ENCODE results near the gene NT5E.

Gene NT5E

DNA sequence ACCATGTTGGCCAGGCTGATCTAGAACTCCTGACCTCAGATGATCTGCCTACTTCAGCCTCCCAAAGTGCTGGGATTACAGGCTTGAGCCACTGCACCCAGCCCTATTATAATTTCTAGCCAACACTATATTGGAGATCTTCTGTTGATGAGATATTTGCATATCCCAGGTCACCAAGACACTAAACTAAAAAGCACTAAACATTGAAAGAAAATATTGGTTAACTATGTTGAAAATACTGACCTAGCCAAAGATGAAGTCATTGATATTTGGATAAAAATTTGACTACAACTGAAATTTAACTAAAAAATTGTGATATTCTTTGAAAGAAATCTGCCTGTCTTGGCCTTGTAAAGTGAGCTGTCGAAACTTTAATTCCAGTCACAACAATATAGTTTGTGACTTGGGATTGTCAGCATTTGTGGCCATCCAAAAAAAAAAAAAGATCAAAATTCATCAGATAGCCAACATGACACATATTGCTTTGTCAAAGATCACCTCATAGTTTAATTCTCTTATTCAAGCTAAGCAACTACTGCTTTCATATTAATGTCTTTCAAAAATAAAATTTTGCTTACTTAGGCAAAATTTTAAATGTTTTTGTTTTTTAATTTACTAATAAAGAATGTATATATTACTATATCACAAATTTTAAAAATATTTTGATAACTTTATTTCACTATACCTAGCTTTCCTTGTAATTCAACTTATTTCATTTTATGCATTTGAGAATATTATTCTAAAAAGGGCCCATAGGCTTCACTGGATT lies 6.3 kb upstream of the NT5E start:
- Histone ChIP-seq H3K79me2 (ENCODE audit: low read length) (no peaks in the 10 kb centered on the region), H3K9me2 (replicated peaks; ENCODE audit: insufficient read depth, low read length) (no peaks in the 10 kb centered on the region), H3K9me3 (replicated peaks; ENCODE audit: insufficient read depth, low read length) (no peaks in the 10 kb centered on the region), H3F3A (ENCODE audit: insufficient read depth, low read length) (no peaks in the 10 kb centered on the region), H3K9ac (ENCODE audit: low read length) (no peak overlapping the region), H3K4me2 (ENCODE audit: low read depth, low read length) (no peak overlapping the region), H3K27me3 (replicated peaks; ENCODE audit: insufficient read depth, low read length) (no peaks in the 10 kb centered on the region), H3K36me3 (replicated peaks; ENCODE audit: insufficient read depth, low read length) (no peaks in the 10 kb centered on the region), H3K4me1 (ENCODE audit: low read length) (no peaks in the 10 kb centered on the region; the same call in 1 of the 2 replicates), H3K4me3 (ENCODE audit: low read length) (no peak overlapping the region), H4K20me1 (ENCODE audit: insufficient read depth, low read length) (no peaks in the 10 kb centered on the region), H2AFZ (ENCODE audit: low read length) (no peak overlapping the region), H3K27ac (ENCODE audit: low read length) (no peak overlapping the region)
- TF ChIP-seq EZH2 (optimal IDR thresholded peaks at IDR 0.05; ENCODE audit: low read depth, low read length), result no peak
- TF ChIP-seq, protein P1, sequence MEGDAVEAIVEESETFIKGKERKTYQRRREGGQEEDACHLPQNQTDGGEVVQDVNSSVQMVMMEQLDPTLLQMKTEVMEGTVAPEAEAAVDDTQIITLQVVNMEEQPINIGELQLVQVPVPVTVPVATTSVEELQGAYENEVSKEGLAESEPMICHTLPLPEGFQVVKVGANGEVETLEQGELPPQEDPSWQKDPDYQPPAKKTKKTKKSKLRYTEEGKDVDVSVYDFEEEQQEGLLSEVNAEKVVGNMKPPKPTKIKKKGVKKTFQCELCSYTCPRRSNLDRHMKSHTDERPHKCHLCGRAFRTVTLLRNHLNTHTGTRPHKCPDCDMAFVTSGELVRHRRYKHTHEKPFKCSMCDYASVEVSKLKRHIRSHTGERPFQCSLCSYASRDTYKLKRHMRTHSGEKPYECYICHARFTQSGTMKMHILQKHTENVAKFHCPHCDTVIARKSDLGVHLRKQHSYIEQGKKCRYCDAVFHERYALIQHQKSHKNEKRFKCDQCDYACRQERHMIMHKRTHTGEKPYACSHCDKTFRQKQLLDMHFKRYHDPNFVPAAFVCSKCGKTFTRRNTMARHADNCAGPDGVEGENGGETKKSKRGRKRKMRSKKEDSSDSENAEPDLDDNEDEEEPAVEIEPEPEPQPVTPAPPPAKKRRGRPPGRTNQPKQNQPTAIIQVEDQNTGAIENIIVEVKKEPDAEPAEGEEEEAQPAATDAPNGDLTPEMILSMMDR (IDR thresholded peaks at IDR 0.05; ENCODE audit: low read length), result no peak
- no peak for TF ChIP-seq EZH2phosphoT487 (IDR thresholded peaks at IDR 0.05; ENCODE audit: low read length)
- DNase-seq, result no peak

- peaks cover 3% of the 10 kb centered on the region; the same call in 1 of the 2 replicates for H3K4me1 ChIP-seq (ENCODE audit: low read length)
- TF ChIP-seq EZH2phosphoT487 (IDR thresholded peaks at IDR 0.05; ENCODE audit: low read length) (no peak), EZH2 (optimal IDR thresholded peaks at IDR 0.05; ENCODE audit: low read depth, low read length) (no peak)
- TF ChIP-seq, protein P1 (IDR thresholded peaks at IDR 0.05; ENCODE audit: low read length), result no peak
- no peaks in the 10 kb centered on the region for H4K20me1 ChIP-seq (ENCODE audit: insufficient read depth, low read length)
- H3K36me3 ChIP-seq (replicated peaks; ENCODE audit: insufficient read depth, low read length), result no peaks in the 10 kb centered on the region
- H3K27me3 ChIP-seq (replicated peaks; ENCODE audit: insufficient read depth, low read length), result no peaks in the 10 kb centered on the region
- H3F3A ChIP-seq (ENCODE audit: insufficient read depth, low read length), result peaks cover 18% of the 10 kb centered on the region
- peak overlapping the region; percentile 90 for H3K4me2 ChIP-seq (ENCODE audit: low read depth, low read length)
- peak; percentile 67 for DNase-seq
- peak overlapping the region; percentile 90 for H3K4me3 ChIP-seq (ENCODE audit: low read length)
- H3K9me3 ChIP-seq (replicated peaks; ENCODE audit: insufficient read depth, low read length), result no peaks in the 10 kb centered on the region
- peak overlapping the region; percentile 77 for H3K27ac ChIP-seq (ENCODE audit: low read length)
- peak overlapping the region; percentile 73 for H3K9ac ChIP-seq (ENCODE audit: low read length)
- H2AFZ ChIP-seq (ENCODE audit: low read length), result peak overlapping the region; percentile 97
- H3K9me2 ChIP-seq (replicated peaks; ENCODE audit: insufficient read depth, low read length), result no peaks in the 10 kb centered on the region
- no peaks in the 10 kb centered on the region for H3K79me2 ChIP-seq (ENCODE audit: low read length)
These were observed 480 bp upstream of the NT5E start for GRCh38 chr6:85449388-85449817.

- Histone ChIP-seq H3F3A (ENCODE audit: insufficient read depth, low read length) (peaks cover 18% of the 10 kb centered on the region), H3K79me2 (ENCODE audit: low read length) (no peaks in the 10 kb centered on the region), H3K4me2 (ENCODE audit: low read depth, low read length) (peak overlapping the region; percentile 90; the same call in 1 of the 2 replicates), H3K4me3 (ENCODE audit: low read length) (no peak overlapping the region), H3K27ac (ENCODE audit: low read length) (no peak overlapping the region), H4K20me1 (ENCODE audit: insufficient read depth, low read length) (no peaks in the 10 kb centered on the region), H3K27me3 (replicated peaks; ENCODE audit: insufficient read depth, low read length) (no peaks in the 10 kb centered on the region), H2AFZ (ENCODE audit: low read length) (no peak overlapping the region), H3K9ac (ENCODE audit: low read length) (no peak overlapping the region), H3K4me1 (ENCODE audit: low read length) (peaks cover 3% of the 10 kb centered on the region; the same call in 1 of the 2 replicates), H3K36me3 (replicated peaks; ENCODE audit: insufficient read depth, low read length) (no peaks in the 10 kb centered on the region), H3K9me2 (replicated peaks; ENCODE audit: insufficient read depth, low read length) (no peaks in the 10 kb centered on the region), H3K9me3 (replicated peaks; ENCODE audit: insufficient read depth, low read length) (no peaks in the 10 kb centered on the region)
- DNase-seq, result no peak
- TF ChIP-seq, protein P1 (IDR thresholded peaks at IDR 0.05; ENCODE audit: low read length), result no peak
- TF ChIP-seq EZH2 (optimal IDR thresholded peaks at IDR 0.05; ENCODE audit: low read depth, low read length) (no peak), EZH2phosphoT487 (IDR thresholded peaks at IDR 0.05; ENCODE audit: low read length) (no peak)
These were observed 1.9 kb downstream of the NT5E start for GRCh38 chr6:85451565-85452306.
